Pulmonary artery endothelial cell (primary cell): ENCODE measurements around the gene SH3PXD2B. TPM values are rescaled to one million over a fixed set of nuclear protein-coding genes. Genes with fewer than 3 reads are reported as not detected.

Experiments used
- DNase-seq: peaks from one replicate; pipeline ENCODE4 v3.0.0-alpha.2; 2011; ENCODE audit warnings: low read depth, low spot score
- total RNA-seq: library from RNA; depleted of rRNA; stranded (reverse); fragments of >200 nt; gene quantifications from 2 replicates; pipeline ENCODE4 v1.2.3, GENCODE V29; 2014

SH3PXD2B gene
- total RNA-seq, 1 donor from 2014 or later = 25.9 TPM

- DNase-seq = no peak
Measured at GRCh38 chr5:172278356-172278755, 176.0 kb downstream of the SH3PXD2B start.

- no peak for DNase-seq
Measured at GRCh38 chr5:172276214-172276613, 178.1 kb downstream of the SH3PXD2B start.

Other genes with a start within 250 kb of the SH3PXD2B start
- 22.2 and 30.0 TPM in 2 replicates for gene UBTD2, start 170.8 kb downstream of the SH3PXD2B start, total RNA-seq
- 0.46 and 0.67 TPM in 2 replicates for gene NEURL1B, start 186.7 kb upstream of the SH3PXD2B start, total RNA-seq